ENCODE results near the gene NHSL1. TPM values are rescaled to one million over a fixed set of nuclear protein-coding genes. Genes with fewer than 3 reads are reported as not detected.

Gene NHSL1
- total RNA-seq, 1 experiment from 2014 or later, result 8.7 TPM

GRCh38 chr6:138410048-138410735 is 89.1 kb downstream of the NHSL1 start:
- Histone ChIP-seq H3K9me3 (no peaks in the 10 kb centered on the region), H3K4me3 (no peak overlapping the region), H3K36me3 (peaks cover 80% of the 10 kb centered on the region), H3K27me3 (no peaks in the 10 kb centered on the region)
- DNase-seq, result no peak

GRCh38 chr6:138406443-138406842 is 92.9 kb downstream of the NHSL1 start:
- no peak for DNase-seq
- Histone ChIP-seq H3K36me3 (peaks cover 52% of the 10 kb centered on the region), H3K4me3 (no peak overlapping the region), H3K9me3 (no peaks in the 10 kb centered on the region), H3K27me3 (no peaks in the 10 kb centered on the region)

GRCh38 chr6:138405816-138406413 is 93.4 kb downstream of the NHSL1 start:
- Histone ChIP-seq H3K36me3 (peaks cover 48% of the 10 kb centered on the region), H3K9me3 (no peaks in the 10 kb centered on the region), H3K27me3 (no peaks in the 10 kb centered on the region), H3K4me3 (no peak overlapping the region)
- DNase-seq, result no peak

GRCh38 chr6:138404666-138405337 is 94.5 kb downstream of the NHSL1 start:
- DNase-seq, result no peak

GRCh38 chr6:138403801-138404665 is 95.3 kb downstream of the NHSL1 start, which contains the start of gene HEBP2:
TSS of gene HEBP2 (plus strand) at chr6:138404223. CDS start at chr6:138404496, 273 bp downstream.
- Histone ChIP-seq H3K4me3 (peak within 1 kb of the TSS; percentile 70), H3K27me3 (no peaks in the 10 kb centered on the region), H3K36me3 (peaks cover 34% of the 10 kb centered on the region), H3K9me3 (no peaks in the 10 kb centered on the region)
- DNase-seq, result peak; percentile 96

More at GRCh38 chr6:138404666-138405337, 94.5 kb downstream of the NHSL1 start:
- Histone ChIP-seq H3K4me3 (peak overlapping the region; percentile 70), H3K9me3 (no peaks in the 10 kb centered on the region), H3K36me3 (peaks cover 41% of the 10 kb centered on the region), H3K27me3 (no peaks in the 10 kb centered on the region)

- peak; percentile 39 for DNase-seq
- Histone ChIP-seq H3K36me3 (peaks cover 29% of the 10 kb centered on the region), H3K9me3 (no peaks in the 10 kb centered on the region), H3K4me3 (peak overlapping the region; percentile 70), H3K27me3 (no peaks in the 10 kb centered on the region)
Observed at GRCh38 chr6:138403324-138403800, 95.9 kb downstream of the NHSL1 start.

GRCh38 chr6:138402838-138403187 is 96.5 kb downstream of the NHSL1 start:
- H3K4me3 ChIP-seq, result no peak overlapping the region; the same call in none of the 2 replicates
- DNase-seq, result no peak

GRCh38 chr6:138401960-138402837 is 97.1 kb downstream of the NHSL1 start:
- Histone ChIP-seq H3K27me3 (no peaks in the 10 kb centered on the region), H3K4me3 (no peak overlapping the region), H3K36me3 (peaks cover 19% of the 10 kb centered on the region), H3K9me3 (no peaks in the 10 kb centered on the region)
- DNase-seq, result no peak

More at GRCh38 chr6:138402838-138403187, 96.5 kb downstream of the NHSL1 start:
- Histone ChIP-seq H3K27me3 (no peaks in the 10 kb centered on the region), H3K36me3 (peaks cover 23% of the 10 kb centered on the region), H3K9me3 (no peaks in the 10 kb centered on the region)

- Histone ChIP-seq H3K27me3 (no peaks in the 10 kb centered on the region), H3K9me3 (no peaks in the 10 kb centered on the region), H3K36me3 (peaks cover under 1% of the 10 kb centered on the region; the same call in 1 of the 2 replicates), H3K4me3 (no peak overlapping the region)
- DNase-seq, result no peak
Observed at GRCh38 chr6:138400326-138400725, 99.0 kb downstream of the NHSL1 start.

- H3K36me3 ChIP-seq, result no peaks in the 10 kb centered on the region
- no peaks in the 10 kb centered on the region for H3K9me3 ChIP-seq
- peak; percentile 62 for DNase-seq
- no peak overlapping the region for H3K4me3 ChIP-seq
- no peaks in the 10 kb centered on the region for H3K27me3 ChIP-seq
Observed at GRCh38 chr6:138397128-138398122, 101.9 kb downstream of the NHSL1 start.

- Histone ChIP-seq H3K36me3 (no peaks in the 10 kb centered on the region), H3K27me3 (no peaks in the 10 kb centered on the region), H3K4me3 (no peak overlapping the region), H3K9me3 (no peaks in the 10 kb centered on the region)
- DNase-seq, result no peak
Observed at GRCh38 chr6:138396709-138397108, 102.6 kb downstream of the NHSL1 start.

- H3K27me3 ChIP-seq, result no peaks in the 10 kb centered on the region
- DNase-seq, result no peak
- no peaks in the 10 kb centered on the region for H3K36me3 ChIP-seq
- no peaks in the 10 kb centered on the region for H3K9me3 ChIP-seq
- H3K4me3 ChIP-seq, result no peak overlapping the region
Observed at GRCh38 chr6:138393871-138394783, 105.2 kb downstream of the NHSL1 start.

GRCh38 chr6:138389551-138389950 is 109.7 kb downstream of the NHSL1 start:
- no peak for DNase-seq
- Histone ChIP-seq H3K4me3 (no peak overlapping the region), H3K27me3 (no peaks in the 10 kb centered on the region), H3K36me3 (no peaks in the 10 kb centered on the region), H3K9me3 (no peaks in the 10 kb centered on the region)
